SJSA1 (cell line): ENCODE results near the gene COPRS. TPM values are rescaled to one million over a fixed set of nuclear protein-coding genes. Genes with fewer than 3 reads are reported as not detected.
"Not testable (repeated sequence)": the region's sequence is repeated elsewhere in the genome, so short reads cannot be mapped to it uniquely, and the experiment has no call there.

Experiments used
- DNase-seq, 2 experiments: peaks; one replicate each; pipeline ENCODE4 v3.0.0-alpha.2; 2015 to 2020; ENCODE audit warnings: low spot score in 2 of 2, low read depth in 1 of 2
- H3K27ac ChIP-seq: fragments of 250-450 bp; sonication (Bioruptor Pico); 2 replicates; pipeline ENCODE4 v1.5.1; 2020; ENCODE audit warnings: mild to moderate bottlenecking, moderate library complexity
- H3K27me3 ChIP-seq: fragments of 250-450 bp; sonication (Bioruptor Pico); replicated peaks from 2 replicates; pipeline ENCODE4 v1.5.1; 2020; ENCODE audit warnings: mild to moderate bottlenecking, moderate library complexity
- H3K36me3 ChIP-seq: fragments of 250-450 bp; sonication (Bioruptor Pico); 2 replicates; pipeline ENCODE4 v1.5.1; 2020; ENCODE audit warnings: mild to moderate bottlenecking
- H3K4me1 ChIP-seq: fragments of 250-450 bp; sonication (Bioruptor Pico); replicated peaks from 2 replicates; pipeline ENCODE4 v1.6.1; 2021; ENCODE audit warnings: mild to moderate bottlenecking
- H3K4me3 ChIP-seq: fragments of 250-450 bp; sonication (Bioruptor Pico); 2 replicates; pipeline ENCODE4 v1.5.1; 2020; ENCODE audit warnings: mild to moderate bottlenecking
- H3K9me3 ChIP-seq: fragments of 250-450 bp; sonication (Bioruptor Pico); replicated peaks from 2 replicates; pipeline ENCODE4 v1.5.1; 2020; ENCODE audit warnings: mild to moderate bottlenecking
- total RNA-seq: library from RNA; depleted of rRNA; stranded (reverse); fragments of >200 nt; shearing (Covaris generic); gene quantifications from 2 replicates; pipeline ENCODE4 v1.2.3, GENCODE V29; 2014

The COPRS gene
- total RNA-seq, 1 experiment from 2014 or later: 119 TPM

GRCh38 chr17:31834448-31834847, 24.6 kb downstream of the COPRS start:
- no peak for DNase-seq
- H3K4me3 ChIP-seq: no peak overlapping the region
- no peak overlapping the region for H3K27ac ChIP-seq
- no peaks in the 10 kb centered on the region for H3K9me3 ChIP-seq
- H3K27me3 ChIP-seq: no peaks in the 10 kb centered on the region
- no peaks in the 10 kb centered on the region for H3K36me3 ChIP-seq
- H3K4me1 ChIP-seq: no peaks in the 10 kb centered on the region

GRCh38 chr17:31832746-31833145, 26.3 kb downstream of the COPRS start:
- no peak for DNase-seq

GRCh38 chr17:31830971-31831858, 27.8 kb downstream of the COPRS start:
- Histone ChIP-seq H3K4me1 (no peaks in the 10 kb centered on the region), H3K36me3 (no peaks in the 10 kb centered on the region), H3K9me3 (no peaks in the 10 kb centered on the region), H3K27me3 (no peaks in the 10 kb centered on the region), H3K27ac (no peak overlapping the region), H3K4me3 (no peak overlapping the region)
- DNase-seq: no peak

More at GRCh38 chr17:31832746-31833145, 26.3 kb downstream of the COPRS start:
- no peaks in the 10 kb centered on the region for H3K36me3 ChIP-seq
- H3K4me3 ChIP-seq: no peak overlapping the region
- H3K27me3 ChIP-seq: no peaks in the 10 kb centered on the region
- no peak overlapping the region for H3K27ac ChIP-seq
- H3K9me3 ChIP-seq: no peaks in the 10 kb centered on the region
- H3K4me1 ChIP-seq: no peaks in the 10 kb centered on the region

- no peaks in the 10 kb centered on the region for H3K36me3 ChIP-seq
- H3K9me3 ChIP-seq: no peaks in the 10 kb centered on the region
- DNase-seq: no peak
- H3K4me1 ChIP-seq: peaks cover 8% of the 10 kb centered on the region
- H3K27ac ChIP-seq: no peak overlapping the region
- H3K27me3 ChIP-seq: no peaks in the 10 kb centered on the region
- H3K4me3 ChIP-seq: no peak overlapping the region
Observed at GRCh38 chr17:31829649-31830048, 29.4 kb downstream of the COPRS start.

GRCh38 chr17:31828955-31829354, 30.1 kb downstream of the COPRS start:
- H3K27ac ChIP-seq, H3K9me3 ChIP-seq, DNase-seq, H3K27me3 ChIP-seq, H3K36me3 ChIP-seq, H3K4me3 ChIP-seq: not testable (repeated sequence)
- peaks cover 10% of the 10 kb centered on the region for H3K4me1 ChIP-seq

GRCh38 chr17:31825961-31826691, 32.9 kb downstream of the COPRS start:
- no peaks in the 10 kb centered on the region for H3K36me3 ChIP-seq
- H3K4me3 ChIP-seq: no peak overlapping the region
- H3K27ac ChIP-seq: no peak overlapping the region
- peaks cover 10% of the 10 kb centered on the region for H3K4me1 ChIP-seq
- H3K27me3 ChIP-seq: no peaks in the 10 kb centered on the region
- H3K9me3 ChIP-seq: 0 out of 2 replicates have a peak, but pooled peaks cover 5% of the 10 kb centered on the region
- DNase-seq: no peak

GRCh38 chr17:31824766-31825360, 34.2 kb downstream of the COPRS start:
- Histone ChIP-seq H3K27ac (no peak overlapping the region), H3K36me3 (no peaks in the 10 kb centered on the region), H3K4me1 (peaks cover 10% of the 10 kb centered on the region), H3K9me3 (0 out of 2 replicates have a peak, but pooled peaks cover 5% of the 10 kb centered on the region), H3K4me3 (no peak overlapping the region), H3K27me3 (no peaks in the 10 kb centered on the region)
- no peak for DNase-seq

GRCh38 chr17:31823014-31823413, 36.0 kb downstream of the COPRS start:
- Histone ChIP-seq H3K36me3 (no peaks in the 10 kb centered on the region), H3K27ac (no peak overlapping the region)
- DNase-seq: no peak

GRCh38 chr17:31820691-31821435, 38.2 kb downstream of the COPRS start:
- no peak overlapping the region for H3K27ac ChIP-seq
- H3K4me1 ChIP-seq: peaks cover 10% of the 10 kb centered on the region
- H3K4me3 ChIP-seq: no peak overlapping the region
- H3K27me3 ChIP-seq: no peaks in the 10 kb centered on the region
- H3K9me3 ChIP-seq: 0 out of 2 replicates have a peak, but pooled peaks cover 5% of the 10 kb centered on the region
- H3K36me3 ChIP-seq: no peaks in the 10 kb centered on the region
- DNase-seq: no peak

More at GRCh38 chr17:31823014-31823413, 36.0 kb downstream of the COPRS start:
- Histone ChIP-seq H3K9me3 (0 out of 2 replicates have a peak, but pooled peaks cover 5% of the 10 kb centered on the region), H3K4me1 (peaks cover 10% of the 10 kb centered on the region), H3K4me3 (no peak overlapping the region), H3K27me3 (no peaks in the 10 kb centered on the region)

GRCh38 chr17:31819578-31819977, 39.5 kb downstream of the COPRS start:
- DNase-seq: no peak
- Histone ChIP-seq H3K4me3 (no peak overlapping the region), H3K27ac (no peak overlapping the region), H3K4me1 (peaks cover 2% of the 10 kb centered on the region), H3K27me3 (no peaks in the 10 kb centered on the region), H3K9me3 (0 out of 2 replicates have a peak, but pooled peaks cover 5% of the 10 kb centered on the region), H3K36me3 (no peaks in the 10 kb centered on the region)

GRCh38 chr17:31818863-31819262, 40.2 kb downstream of the COPRS start:
- H3K27me3 ChIP-seq, DNase-seq, H3K4me1 ChIP-seq, H3K9me3 ChIP-seq, H3K36me3 ChIP-seq, H3K4me3 ChIP-seq, H3K27ac ChIP-seq: not testable (repeated sequence)

GRCh38 chr17:31815212-31815730, 43.8 kb downstream of the COPRS start:
- H3K9me3 ChIP-seq: no peaks in the 10 kb centered on the region
- no peak for DNase-seq
- no peaks in the 10 kb centered on the region for H3K36me3 ChIP-seq
- H3K4me3 ChIP-seq: no peak overlapping the region
- H3K27ac ChIP-seq: no peak overlapping the region
- no peaks in the 10 kb centered on the region for H3K27me3 ChIP-seq
- H3K4me1 ChIP-seq: no peaks in the 10 kb centered on the region; the same call in 1 of the 2 replicates

GRCh38 chr17:31811101-31811500, 47.9 kb downstream of the COPRS start:
- no peak for DNase-seq
- Histone ChIP-seq H3K4me3 (no peak overlapping the region), H3K27ac (no peak overlapping the region), H3K4me1 (no peaks in the 10 kb centered on the region), H3K27me3 (no peaks in the 10 kb centered on the region), H3K9me3 (no peaks in the 10 kb centered on the region), H3K36me3 (no peaks in the 10 kb centered on the region)
